GM12892 (cell line): ENCODE data around the gene KRABD2.

ENCODE experiments used
- POLR2A ChIP-seq: IDR thresholded peaks from 2 replicates; pipeline ENCODE4 v1.6.1; 2011; ENCODE audit warnings: low read depth, low read length, control low read depth
- POLR2AphosphoS5 ChIP-seq: IDR thresholded peaks from 2 replicates; pipeline ENCODE4 v1.6.1; 2011; ENCODE audit warnings: low read depth, low read length, control low read depth

DNA sequence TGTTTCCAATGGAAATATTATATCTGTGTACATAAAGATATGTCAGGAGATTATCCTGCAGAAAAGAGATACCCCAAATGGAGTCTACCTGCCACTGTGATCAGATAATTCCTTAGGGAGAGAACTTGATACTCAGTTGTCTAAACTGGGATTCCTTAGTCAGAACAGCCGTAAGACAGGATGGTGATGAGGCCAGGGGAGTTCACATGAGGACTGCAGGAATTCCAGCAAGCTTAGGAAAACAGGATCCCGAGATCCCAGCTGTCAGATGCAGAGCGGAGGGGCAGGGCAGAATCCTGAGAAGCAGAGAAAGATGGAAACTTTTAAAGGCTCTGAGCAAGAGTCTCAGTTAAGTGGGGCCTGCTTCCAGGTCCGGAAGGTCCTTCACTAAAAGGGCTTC, 4.7 kb downstream of the KRABD2 start:
- TF ChIP-seq POLR2A (no peak), POLR2AphosphoS5 (no peak)
